Left renal cortex interstitium (tissue), 4 donors: ENCODE measurements around the gene ATP6V0C. TPM values are rescaled to one million over a fixed set of nuclear protein-coding genes. Genes with fewer than 3 reads are reported as not detected.
"Not testable (repeated sequence)": the region's sequence is repeated elsewhere in the genome, so short reads cannot be mapped to it uniquely, and the experiment has no call there.

ENCODE experiments used
- DNase-seq, 4 donors: peaks; one replicate each; pipeline ENCODE4 v3.0.0-alpha.2; 2013; ENCODE audit warnings: low read depth in 4 of 4, low spot score in 2 of 4, missing footprints in 1 of 4
- polyA plus RNA-seq, 4 donors: library from polyadenylated mRNA; unstranded; fragments of 120-200 nt; gene quantifications; one replicate each; pipeline ENCODE4 v1.2.1, GENCODE V29; 2013; ENCODE audit not compliant: insufficient read length in 4 of 4

The ATP6V0C gene
- polyA plus RNA-seq, 4 donors, result 156 to 274 (median 248) TPM

- DNase-seq, result not testable (repeated sequence)
Observed at GRCh38 chr16:2539192-2539844, 25.6 kb downstream of the ATP6V0C start.

- DNase-seq, result not testable (repeated sequence)
Observed at GRCh38 chr16:2539845-2540458, 26.2 kb downstream of the ATP6V0C start.

- DNase-seq, result not testable (repeated sequence)
Observed at GRCh38 chr16:2540912-2541311, 27.2 kb downstream of the ATP6V0C start.

GRCh38 chr16:2541409-2541808 lies 27.7 kb downstream of the ATP6V0C start:
- DNase-seq, result not testable (repeated sequence)

GRCh38 chr16:2543771-2544170 lies 30.0 kb downstream of the ATP6V0C start:
- DNase-seq, result not testable (repeated sequence)

GRCh38 chr16:2550283-2550878 lies 36.6 kb downstream of the ATP6V0C start:
- DNase-seq, result not testable (repeated sequence)

GRCh38 chr16:2551420-2551889 lies 37.7 kb downstream of the ATP6V0C start:
- DNase-seq, result not testable (repeated sequence)

- not testable (repeated sequence) for DNase-seq
Observed at GRCh38 chr16:2554709-2555425, 41.1 kb downstream of the ATP6V0C start.

GRCh38 chr16:2557150-2557549 lies 43.4 kb downstream of the ATP6V0C start:
- DNase-seq, result not testable (repeated sequence)

GRCh38 chr16:2560131-2560797 lies 46.5 kb downstream of the ATP6V0C start:
- DNase-seq, result not testable (repeated sequence)

GRCh38 chr16:2560798-2561133 lies 47.0 kb downstream of the ATP6V0C start:
- not testable (repeated sequence) for DNase-seq

- not testable (repeated sequence) for DNase-seq
Observed at GRCh38 chr16:2567506-2567905, 53.8 kb downstream of the ATP6V0C start.

- DNase-seq, result not testable (repeated sequence)
Observed at GRCh38 chr16:2568573-2568972, 54.8 kb downstream of the ATP6V0C start.

Other genes with a start within 250 kb of the ATP6V0C start
- 100 to 1,000 TPM; 179 to 229 (median 214) TPM for gene RNPS1, start 245.8 kb upstream of the ATP6V0C start, polyA plus RNA-seq
- gene ABCA3, start 173.2 kb upstream of the ATP6V0C start, polyA plus RNA-seq, result 1 to 10 TPM; 5.1 to 6.9 (median 6.1) TPM
- gene CCNF, start 84.5 kb upstream of the ATP6V0C start, polyA plus RNA-seq, result 10 to 100 TPM in 3 of 4 donors, 1 to 10 TPM in 1; 8.8 to 14.1 (median 11.2) TPM
- 10 to 100 TPM in 3 of 4 donors, 1 to 10 TPM in 1; 7.3 to 16.6 (median 12.2) TPM for gene TEDC2, start 53.8 kb upstream of the ATP6V0C start, polyA plus RNA-seq
- 1 to 10 TPM; 1.9 to 5.0 (median 3.8) TPM for gene NTN3, start 42.7 kb upstream of the ATP6V0C start, polyA plus RNA-seq
- gene TBC1D24, start 38.8 kb upstream of the ATP6V0C start, polyA plus RNA-seq, result 10 to 100 TPM; 14.1 to 24.4 (median 19.6) TPM
- 10 to 100 TPM; 20.1 to 40.8 (median 31.6) TPM for gene AMDHD2, start 6.4 kb downstream of the ATP6V0C start, polyA plus RNA-seq
- gene CEMP1, start 17.5 kb downstream of the ATP6V0C start, polyA plus RNA-seq, result 10 to 100 TPM in 1 of 4 donors, 1 to 10 TPM in 3; 3.0 to 10.9 (median 7.6) TPM
- 10 to 100 TPM; 38.8 to 53.0 (median 49.2) TPM for gene PDPK1, start 24.1 kb downstream of the ATP6V0C start, polyA plus RNA-seq
- gene KCTD5, start 168.6 kb downstream of the ATP6V0C start, polyA plus RNA-seq, result 10 to 100 TPM; 22.0 to 26.5 (median 23.4) TPM
- 1 to 10 TPM in 3 of 4 donors, under 1 TPM in 1; 0.92 to 2.5 (median 2.2) TPM for gene PRSS27, start 206.3 kb downstream of the ATP6V0C start, polyA plus RNA-seq
- gene SRRM2, start 238.7 kb downstream of the ATP6V0C start, polyA plus RNA-seq, result 100 to 1,000 TPM; 392 to 919 (median 636) TPM